ENCODE measurements around the gene PEF1. TPM values are rescaled to one million over a fixed set of nuclear protein-coding genes. Genes with fewer than 3 reads are reported as not detected.

Gene PEF1
- total RNA-seq, 4 donors from 2014 or later, result 180 to 355 (median 312) TPM

GRCh38 chr1:31623365-31623764, 21.3 kb downstream of the PEF1 start:
- TF ChIP-seq POLR2A (IDR thresholded peaks at IDR 0.05) (no peak), CTCF (IDR thresholded peaks at IDR 0.05) (no peak)
- DNase-seq, result no peak
- Histone ChIP-seq H3K9me3 (no peaks in the 10 kb centered on the region), H3K27me3 (no peaks in the 10 kb centered on the region), H3K4me3 (replicated peaks in 1 of 3) (no peak overlapping the region), H3K36me3 (no peaks in the 10 kb centered on the region), H3K27ac (no peak overlapping the region), H3K4me1 (peaks cover 25 to 42% of the 10 kb centered on the region in 2 donors)
- WGBS, 2 donors, result 94 to 98% methylated on average over 10 to 12 of the region's 12 CpGs
- intact Hi-C loops (cut with DNase I), result no loop called here

- TF ChIP-seq CTCF (IDR thresholded peaks at IDR 0.05), result no peak
- no peak for TF ChIP-seq POLR2A (IDR thresholded peaks at IDR 0.05)
- peaks cover 21 to 42% of the 10 kb centered on the region in 2 donors for H3K4me1 ChIP-seq
These were observed 22.6 kb downstream of the PEF1 start for GRCh38 chr1:31621847-31622730.

GRCh38 chr1:31621498-31621820, 23.2 kb downstream of the PEF1 start:
- 92 to 96% methylated on average over 4 to 5 of the region's 5 CpGs for WGBS, 2 donors
- Histone ChIP-seq H3K4me3 (replicated peaks in 1 of 3) (no peak overlapping the region), H3K36me3 (no peaks in the 10 kb centered on the region), H3K4me1 (peaks cover 14 to 36% of the 10 kb centered on the region in 2 donors), H3K27ac (no peak overlapping the region), H3K9me3 (no peaks in the 10 kb centered on the region), H3K27me3 (no peaks in the 10 kb centered on the region)
- no peak for TF ChIP-seq POLR2A (IDR thresholded peaks at IDR 0.05)
- no peak for TF ChIP-seq CTCF (IDR thresholded peaks at IDR 0.05)
- intact Hi-C loops (cut with DNase I), result no loop called here
- no peak for DNase-seq

More at GRCh38 chr1:31621847-31622730, 22.6 kb downstream of the PEF1 start:
- Histone ChIP-seq H3K4me3 (replicated peaks in 1 of 3) (no peak overlapping the region), H3K27ac (no peak overlapping the region), H3K36me3 (no peaks in the 10 kb centered on the region), H3K27me3 (no peaks in the 10 kb centered on the region), H3K9me3 (no peaks in the 10 kb centered on the region)
- intact Hi-C loops (cut with DNase I), result no loop called here
- DNase-seq, result no peak
- 80 to 82% methylated on average over 14 to 15 of the region's 15 CpGs for WGBS, 2 donors

- intact Hi-C loops (cut with DNase I), result no loop called here
- DNase-seq, result no peak
- H3K36me3 ChIP-seq, result no peaks in the 10 kb centered on the region
- no peaks in the 10 kb centered on the region for H3K27me3 ChIP-seq
- TF ChIP-seq POLR2A (IDR thresholded peaks at IDR 0.05), result no peak
- TF ChIP-seq CTCF (IDR thresholded peaks at IDR 0.05), result no peak
- 93% methylated on average over 15 to 20 of the region's 20 CpGs for WGBS, 2 donors
- H3K4me3 ChIP-seq (replicated peaks in 1 of 3), result no peak overlapping the region
- peaks cover 8 to 30% of the 10 kb centered on the region in 2 donors for H3K4me1 ChIP-seq
- H3K9me3 ChIP-seq, result no peaks in the 10 kb centered on the region
- no peak overlapping the region for H3K27ac ChIP-seq
These were observed 23.8 kb downstream of the PEF1 start for GRCh38 chr1:31620631-31621497.

All from thyroid gland (tissue), 4 donors.